Prostate gland (tissue), 2 donors: Measurements from ENCODE around the gene CDC34. TPM values are rescaled to one million over a fixed set of nuclear protein-coding genes. Genes with fewer than 3 reads are reported as not detected.

Source experiments
- DNase-seq: peaks from one replicate; pipeline ENCODE4 v3.0.0-alpha.2; 2019; ENCODE audit warnings: low spot score
- H3K27ac ChIP-seq, 2 donors: fragments of 200-600 bp; sonication (generic); 2 replicates each; pipeline ENCODE4 v1.5.1; 2017 to 2019
- H3K27me3 ChIP-seq: fragments of 200-600 bp; sonication (generic); replicated peaks from 2 replicates; pipeline ENCODE4 v1.5.1; 2019; ENCODE audit not compliant: insufficient read depth
- H3K36me3 ChIP-seq, 2 donors: fragments of 200-600 bp; sonication (generic); 1 replicate in 1 of 2; 2 replicates in 1 of 2; pipeline versions ENCODE4 v1.5.1 to v1.8.1; 2017 to 2019
- H3K4me1 ChIP-seq: fragments of 200-600 bp; sonication (generic); replicated peaks from 2 replicates; pipeline ENCODE4 v1.5.1; 2019
- H3K4me3 ChIP-seq, 2 donors: fragments of 200-600 bp; sonication (generic); 2 replicates each; pipeline ENCODE4 v1.5.1; 2017 to 2019
- H3K9me3 ChIP-seq: fragments of 200-600 bp; sonication (generic); 2 replicates; pipeline ENCODE4 v1.5.1; 2017
- POLR2A ChIP-seq: fragments of 450-650 bp; IDR thresholded peaks from one replicate; pipeline ENCODE4 v1.6.1; 2016; ENCODE audit warnings: antibody characterized with exemption, mild to moderate bottlenecking
- POLR2AphosphoS5 ChIP-seq: sonication (generic); formaldehyde crosslinking; IDR thresholded peaks from one replicate; pipeline ENCODE4 v1.6.1; 2017; ENCODE audit warnings: antibody characterized with exemption
- WGBS: methylation state at CpG from one replicate; pipeline ENCODE4 v1.1.5; 2018; 5-methylcytosine and 5-hydroxymethylcytosine counted together
- intact Hi-C: fragments of 100-400 bp; cut with DNase I; formaldehyde crosslinking; loops from one replicate; pipeline ENCODE4 v1.14.2; 2022
- total RNA-seq, 2 donors: library from RNA; depleted of rRNA; stranded (reverse); fragments of >200 nt; gene quantifications; one replicate each; pipeline ENCODE4 v1.1.0, GENCODE V29; 2016
- TF ChIP-seq, protein P1 (sequence below), 4 experiments: fragments of 200-600 bp in 2 of 4; fragments of 450-650 bp in 2 of 4; sonication (generic) in 2 of 4; IDR thresholded peaks; 1 replicate in 3 of 4; 2 replicates in 1 of 4; pipeline ENCODE4 v1.5.1; 2016 to 2019; ENCODE audit warnings: antibody characterized with exemption in 4 of 4, mild to moderate bottlenecking in 2 of 4, moderate library complexity in 2 of 4

Gene CDC34
- total RNA-seq, 2 donors from 2014 or later, result 93.4 to 159 TPM

DNA sequence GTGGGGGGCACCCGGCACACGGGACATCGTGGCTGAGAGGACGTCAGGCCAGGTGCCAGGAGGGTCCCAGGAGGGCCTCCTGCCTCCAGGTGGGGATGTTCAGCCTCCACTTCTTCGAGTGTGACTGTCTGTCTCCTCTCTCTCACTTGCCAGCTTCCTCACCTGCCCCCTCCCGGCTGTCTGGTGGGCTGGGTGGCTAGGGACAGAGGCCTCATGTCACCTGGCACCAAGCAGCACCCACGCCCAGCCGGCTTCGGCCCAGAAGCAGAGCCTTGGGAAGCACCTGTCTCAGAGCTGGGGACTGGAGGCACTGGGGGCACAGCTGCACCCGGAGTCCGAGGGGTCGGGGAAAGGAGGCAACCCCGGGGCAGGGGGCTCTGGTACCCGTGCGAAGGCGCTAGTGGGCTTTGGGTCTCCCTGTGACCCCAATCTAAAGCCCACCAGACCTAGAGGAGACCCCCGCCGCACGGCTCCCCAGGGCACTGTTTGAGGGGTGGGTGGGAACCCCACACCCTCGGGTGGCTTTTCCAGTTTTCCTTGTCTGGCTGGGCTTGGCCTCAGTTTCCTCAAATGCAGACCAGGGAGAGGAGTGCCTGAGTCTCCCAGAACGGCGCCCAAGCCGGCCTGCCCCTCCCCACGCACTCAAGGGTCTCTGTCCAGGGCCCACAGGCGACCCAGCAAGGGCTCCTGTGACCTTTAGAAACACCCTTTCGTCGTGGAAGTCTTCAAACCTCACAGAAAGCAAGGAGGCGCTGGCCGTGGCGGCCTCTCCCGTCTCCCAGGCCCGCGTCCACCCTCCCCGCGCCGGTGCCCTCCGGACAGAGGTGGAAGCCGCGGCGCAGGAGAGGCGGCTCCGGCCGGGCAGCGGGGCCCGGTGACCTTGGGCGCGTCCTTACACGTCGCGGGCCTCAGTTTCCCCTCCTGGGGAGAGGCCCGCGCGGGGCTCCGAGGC is 57.5 kb downstream of the CDC34 start:
- Histone ChIP-seq H3K4me3 (no peak overlapping the region), H3K27ac (no peak overlapping the region), H3K4me1 (peaks cover 5% of the 10 kb centered on the region), H3K9me3 (no peaks in the 10 kb centered on the region), H3K27me3 (peaks cover 9% of the 10 kb centered on the region), H3K36me3 (no peaks in the 10 kb centered on the region)
- intact Hi-C loops, result no loop called here
- 12% methylated on average over 46 of the region's 54 CpGs for WGBS
- no peak for DNase-seq
- TF ChIP-seq POLR2AphosphoS5, result no peak

DNA sequence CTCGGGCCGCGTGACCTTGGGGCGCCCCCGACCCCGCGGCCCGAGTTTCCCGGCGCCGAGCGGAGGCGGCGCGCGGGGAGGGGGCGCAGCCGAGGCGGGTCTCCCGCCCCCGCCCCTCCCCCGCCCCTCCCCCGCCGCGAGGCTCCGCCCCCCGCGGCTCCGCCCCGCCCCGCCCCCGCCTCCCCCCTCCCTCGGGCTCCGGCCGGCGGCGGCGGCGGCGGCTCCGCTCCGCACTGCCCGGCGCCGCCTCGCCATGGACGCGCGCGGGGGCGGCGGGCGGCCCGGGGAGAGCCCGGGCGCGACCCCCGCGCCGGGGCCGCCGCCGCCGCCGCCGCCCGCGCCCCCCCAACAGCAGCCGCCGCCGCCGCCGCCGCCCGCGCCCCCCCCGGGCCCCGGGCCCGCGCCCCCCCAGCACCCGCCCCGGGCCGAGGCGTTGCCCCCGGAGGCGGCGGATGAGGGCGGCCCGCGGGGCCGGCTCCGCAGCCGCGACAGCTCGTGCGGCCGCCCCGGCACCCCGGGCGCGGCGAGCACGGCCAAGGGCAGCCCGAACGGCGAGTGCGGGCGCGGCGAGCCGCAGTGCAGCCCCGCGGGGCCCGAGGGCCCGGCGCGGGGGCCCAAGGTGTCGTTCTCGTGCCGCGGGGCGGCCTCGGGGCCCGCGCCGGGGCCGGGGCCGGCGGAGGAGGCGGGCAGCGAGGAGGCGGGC is 58.3 kb downstream of the CDC34 start, which contains the start of gene HCN2:
Gene HCN2, plus strand, starts transcription at position 189 of the 703 bp plus-strand sequence. Its CDS starts 65 bp downstream, at position 254.
- H3K36me3 ChIP-seq, result no peaks in the 10 kb centered on the region
- no peak for DNase-seq
- H3K4me3 ChIP-seq, result peak within 1 kb of the TSS; percentile 5 to 21
- no peak for TF ChIP-seq POLR2AphosphoS5
- no peak for TF ChIP-seq POLR2A
- TF ChIP-seq, protein P1, sequence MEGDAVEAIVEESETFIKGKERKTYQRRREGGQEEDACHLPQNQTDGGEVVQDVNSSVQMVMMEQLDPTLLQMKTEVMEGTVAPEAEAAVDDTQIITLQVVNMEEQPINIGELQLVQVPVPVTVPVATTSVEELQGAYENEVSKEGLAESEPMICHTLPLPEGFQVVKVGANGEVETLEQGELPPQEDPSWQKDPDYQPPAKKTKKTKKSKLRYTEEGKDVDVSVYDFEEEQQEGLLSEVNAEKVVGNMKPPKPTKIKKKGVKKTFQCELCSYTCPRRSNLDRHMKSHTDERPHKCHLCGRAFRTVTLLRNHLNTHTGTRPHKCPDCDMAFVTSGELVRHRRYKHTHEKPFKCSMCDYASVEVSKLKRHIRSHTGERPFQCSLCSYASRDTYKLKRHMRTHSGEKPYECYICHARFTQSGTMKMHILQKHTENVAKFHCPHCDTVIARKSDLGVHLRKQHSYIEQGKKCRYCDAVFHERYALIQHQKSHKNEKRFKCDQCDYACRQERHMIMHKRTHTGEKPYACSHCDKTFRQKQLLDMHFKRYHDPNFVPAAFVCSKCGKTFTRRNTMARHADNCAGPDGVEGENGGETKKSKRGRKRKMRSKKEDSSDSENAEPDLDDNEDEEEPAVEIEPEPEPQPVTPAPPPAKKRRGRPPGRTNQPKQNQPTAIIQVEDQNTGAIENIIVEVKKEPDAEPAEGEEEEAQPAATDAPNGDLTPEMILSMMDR (IDR thresholded peaks at IDR 0.05), result no peak
- under 1% methylated on average over 48 of the region's 132 CpGs for WGBS
- peaks cover 5% of the 10 kb centered on the region for H3K4me1 ChIP-seq
- no peak within 1 kb of the TSS for H3K27ac ChIP-seq
- H3K9me3 ChIP-seq, result no peaks in the 10 kb centered on the region
- peaks cover 9% of the 10 kb centered on the region for H3K27me3 ChIP-seq
- intact Hi-C loops, result no loop called here

DNA sequence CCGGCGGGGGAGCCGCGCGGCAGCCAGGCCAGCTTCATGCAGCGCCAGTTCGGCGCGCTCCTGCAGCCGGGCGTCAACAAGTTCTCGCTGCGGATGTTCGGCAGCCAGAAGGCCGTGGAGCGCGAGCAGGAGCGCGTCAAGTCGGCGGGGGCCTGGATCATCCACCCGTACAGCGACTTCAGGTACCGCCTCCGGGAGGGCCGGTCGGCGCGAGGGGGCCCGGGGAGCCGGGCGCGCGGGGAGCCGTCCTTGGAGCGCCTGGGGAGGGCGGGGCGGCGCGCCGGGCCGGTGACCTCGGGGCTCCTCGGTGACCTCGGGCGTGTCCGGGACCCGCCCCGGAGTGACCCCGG is 58.8 kb downstream of the CDC34 start:
- Histone ChIP-seq H3K36me3 (no peaks in the 10 kb centered on the region), H3K27ac (no peak overlapping the region), H3K9me3 (no peaks in the 10 kb centered on the region), H3K4me3 (peak overlapping the region; percentile 5 to 21), H3K4me1 (peaks cover 5% of the 10 kb centered on the region), H3K27me3 (peaks cover 9% of the 10 kb centered on the region)
- DNase-seq, result no peak
- intact Hi-C loops, result no loop called here
- TF ChIP-seq, protein P1 (IDR thresholded peaks at IDR 0.05), result no peak
- TF ChIP-seq POLR2A (no peak), POLR2AphosphoS5 (no peak)
- WGBS, result 0% methylated on average over 5 of the region's 50 CpGs

DNA sequence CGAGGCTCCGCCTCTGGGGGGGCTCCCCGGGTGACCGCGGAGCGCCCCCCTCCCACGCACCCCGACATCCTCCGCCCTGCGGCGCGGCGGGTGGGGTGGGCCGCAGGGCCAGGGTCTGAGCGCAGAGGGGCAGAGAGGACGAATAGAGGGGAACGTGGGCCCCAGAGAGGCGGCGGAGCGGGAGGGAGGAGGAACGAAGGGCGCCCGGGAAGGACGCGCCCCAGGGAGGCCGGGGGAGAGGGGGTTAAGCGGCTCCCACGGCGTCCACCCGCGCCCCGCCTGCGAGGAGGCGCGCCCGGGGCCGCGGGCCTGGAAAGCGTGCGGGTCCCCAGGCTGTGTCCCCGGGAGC is 59.2 kb downstream of the CDC34 start:
- Histone ChIP-seq H3K4me3 (peak overlapping the region in 1 of 2 donors; percentile 21), H3K36me3 (no peaks in the 10 kb centered on the region), H3K27ac (no peak overlapping the region), H3K4me1 (peaks cover 5% of the 10 kb centered on the region), H3K9me3 (no peaks in the 10 kb centered on the region), H3K27me3 (peaks cover 9% of the 10 kb centered on the region)
- DNase-seq, result no peak
- no peak for TF ChIP-seq POLR2AphosphoS5
- intact Hi-C loops, result no loop called here
- WGBS, result 11% methylated on average over 26 of the region's 41 CpGs

DNA sequence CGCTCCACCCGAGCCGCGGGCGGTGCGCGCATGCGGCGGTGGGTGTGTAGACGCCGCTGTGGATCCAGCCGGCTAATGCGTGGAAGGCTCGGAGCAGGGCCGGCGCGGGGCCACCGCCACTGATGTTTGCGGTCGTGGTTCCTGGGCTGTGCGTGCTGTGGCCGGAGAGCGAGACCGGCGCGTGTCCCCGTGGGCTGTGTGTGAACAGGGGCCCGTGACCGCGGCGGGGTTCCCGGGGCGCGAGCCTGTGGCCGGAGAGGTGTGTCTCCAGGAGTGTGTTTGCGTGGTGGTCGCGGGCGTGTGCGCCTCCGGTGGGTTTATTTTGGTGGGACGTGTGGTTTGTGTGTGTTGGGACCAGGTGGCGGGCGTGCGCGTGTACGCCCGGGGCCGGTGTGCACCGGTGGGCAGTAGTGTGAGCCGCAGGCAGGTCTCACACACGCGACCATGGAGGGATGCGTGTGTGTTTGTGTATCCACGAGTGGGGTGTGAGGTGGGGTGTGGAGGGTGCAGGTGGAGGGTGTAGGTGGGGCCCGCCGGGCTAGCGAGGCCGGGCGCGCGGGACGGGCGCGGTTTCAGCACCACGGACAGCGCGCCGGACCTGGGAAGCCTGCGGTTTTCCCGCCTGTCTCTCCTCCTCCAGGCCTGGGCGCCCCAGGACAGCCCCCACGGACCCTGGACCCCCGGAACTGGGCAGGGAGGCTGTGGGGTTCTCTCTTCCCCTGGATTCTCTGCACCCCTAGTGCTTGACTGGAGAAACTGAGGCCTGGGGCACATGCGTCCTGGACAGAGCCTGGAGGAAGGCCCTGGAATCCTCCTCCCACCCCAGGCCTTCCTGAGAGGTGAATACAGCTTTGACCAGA is 59.8 kb downstream of the CDC34 start:
- H3K27ac ChIP-seq, result no peak overlapping the region
- H3K4me3 ChIP-seq, result no peak overlapping the region
- H3K36me3 ChIP-seq, result no peaks in the 10 kb centered on the region
- H3K4me1 ChIP-seq, result peaks cover 5% of the 10 kb centered on the region
- WGBS, result 32% methylated on average over 64 of the region's 75 CpGs
- H3K9me3 ChIP-seq, result no peaks in the 10 kb centered on the region
- TF ChIP-seq POLR2AphosphoS5 (no peak), POLR2A (no peak)
- TF ChIP-seq, protein P1 (IDR thresholded peaks at IDR 0.05), result no peak
- DNase-seq, result no peak
- peaks cover 9% of the 10 kb centered on the region for H3K27me3 ChIP-seq
- intact Hi-C loops, result no loop called here

Other genes starting within 250 kb of the CDC34 start
- gene PLPP2, start 240.4 kb upstream of the CDC34 start, total RNA-seq, result 10 to 100 TPM; 40.1 to 76.6 TPM
- gene MIER2, start 187.0 kb upstream of the CDC34 start, total RNA-seq, result 10 to 100 TPM; 16.9 to 37.1 TPM
- gene C2CD4C, start 122.6 kb upstream of the CDC34 start, total RNA-seq, result 1 to 10 TPM in 1 of 2 donors, under 1 TPM in 1; 0.59 to 3.1 TPM
- 10 to 100 TPM; 52.2 to 83.4 TPM for gene SHC2, start 70.7 kb upstream of the CDC34 start, total RNA-seq
- under 1 TPM; 0.80 to 0.91 TPM for gene MADCAM1, start 35.3 kb upstream of the CDC34 start, total RNA-seq
- 10 to 100 TPM; 90.0 to 94.9 TPM for gene TPGS1, start 24.3 kb upstream of the CDC34 start, total RNA-seq
- under 1 TPM in 1 of 2 donors, not detected in 1; 0.68 TPM for gene GZMM, start 12.3 kb downstream of the CDC34 start, total RNA-seq
- gene BSG, start 40.8 kb downstream of the CDC34 start, total RNA-seq, result 1,000 to 10,000 TPM in 1 of 2 donors, 100 to 1,000 TPM in 1; 557 to 1,261 TPM
- gene HCN2, start 58.1 kb downstream of the CDC34 start, total RNA-seq, result 1 to 10 TPM in 1 of 2 donors, under 1 TPM in 1; 0.14 to 8.5 TPM
- gene POLRMT, start 101.8 kb downstream of the CDC34 start, total RNA-seq, result 100 to 1,000 TPM in 1 of 2 donors, 10 to 100 TPM in 1; 34.7 to 106 TPM
- 1 to 10 TPM in 1 of 2 donors, not detected in 1; 4.4 TPM for gene FGF22, start 108.1 kb downstream of the CDC34 start, total RNA-seq
- gene RNF126, start 131.5 kb downstream of the CDC34 start, total RNA-seq, result 100 to 1,000 TPM in 1 of 2 donors, 10 to 100 TPM in 1; 70.7 to 109 TPM
- gene FSTL3, start 144.6 kb downstream of the CDC34 start, total RNA-seq, result 100 to 1,000 TPM in 1 of 2 donors, 10 to 100 TPM in 1; 69.3 to 241 TPM
- 1 to 10 TPM in 1 of 2 donors, not detected in 1; 1.7 TPM for gene PRSS57, start 163.7 kb downstream of the CDC34 start, total RNA-seq
- 10 to 100 TPM; 40.9 to 58.7 TPM for gene PALM, start 177.2 kb downstream of the CDC34 start, total RNA-seq
- gene MISP, start 219.4 kb downstream of the CDC34 start, total RNA-seq, result 1 to 10 TPM; 7.3 to 9.3 TPM